Fibroblast of skin of left biceps (primary cell): ENCODE measurements around the gene TMPRSS15.
A peak's percentile ranks its signal among the peaks of the same experiment; 100 is the strongest.

Source experiments
- DNase-seq, 2 experiments: peaks; one replicate each; pipeline ENCODE4 v3.0.0-alpha.2; 2013; ENCODE audit warnings: low read depth in 2 of 2

TMPRSS15 gene

GRCh38 chr21:18349468-18349867 is 54.1 kb downstream of the TMPRSS15 start:
- DNase-seq = no peak

GRCh38 chr21:18340387-18340942 is 63.1 kb downstream of the TMPRSS15 start:
- peak; percentile 36 to 40 for DNase-seq

GRCh38 chr21:18335651-18336236 is 67.8 kb downstream of the TMPRSS15 start:
- no peak for DNase-seq

DNA sequence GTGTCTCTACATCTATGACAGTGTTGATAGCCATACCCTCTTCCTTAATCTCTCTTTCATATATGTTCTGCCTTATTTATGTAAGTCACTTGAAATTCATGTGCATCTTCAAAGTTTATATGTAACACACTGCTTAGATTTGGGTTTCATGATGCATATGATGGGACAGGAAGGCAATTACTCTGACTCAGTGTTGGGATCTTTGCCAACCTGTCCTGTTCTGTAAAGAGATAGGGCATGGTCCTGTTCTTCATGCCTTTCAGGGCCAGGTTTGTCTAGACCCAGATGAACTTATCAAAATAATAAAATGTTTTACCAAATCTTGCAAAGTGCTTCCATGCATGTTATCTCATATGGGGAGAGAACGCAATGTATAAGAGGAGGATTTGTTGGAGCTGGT is 69.5 kb downstream of the TMPRSS15 start:
- DNase-seq = no peak

GRCh38 chr21:18318156-18318555 is 85.4 kb downstream of the TMPRSS15 start:
- no peak for DNase-seq

- DNase-seq = no peak
Observed at GRCh38 chr21:18298228-18298627, 105.4 kb downstream of the TMPRSS15 start.

DNA sequence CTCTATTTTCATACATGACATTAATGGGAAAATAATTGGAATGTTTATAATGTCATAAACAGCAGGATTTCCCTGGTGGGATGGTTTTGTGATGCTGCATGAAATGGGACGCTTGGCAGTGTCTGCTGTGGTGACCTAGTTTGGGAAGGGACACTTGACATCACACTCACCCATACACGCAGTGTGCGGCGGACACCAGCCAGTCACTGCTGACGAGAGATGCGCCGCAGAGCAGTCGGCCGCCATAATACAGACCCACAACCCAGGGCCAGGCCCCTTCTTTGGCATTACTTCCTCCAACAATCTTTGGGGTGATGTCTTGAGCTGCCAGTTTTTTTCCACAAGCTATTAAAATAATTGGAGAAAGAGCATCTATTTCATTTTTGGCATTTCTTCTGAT is 109.5 kb downstream of the TMPRSS15 start:
- DNase-seq = no peak

- DNase-seq = no peak
Observed at GRCh38 chr21:18289876-18290275, 113.7 kb downstream of the TMPRSS15 start.

DNA sequence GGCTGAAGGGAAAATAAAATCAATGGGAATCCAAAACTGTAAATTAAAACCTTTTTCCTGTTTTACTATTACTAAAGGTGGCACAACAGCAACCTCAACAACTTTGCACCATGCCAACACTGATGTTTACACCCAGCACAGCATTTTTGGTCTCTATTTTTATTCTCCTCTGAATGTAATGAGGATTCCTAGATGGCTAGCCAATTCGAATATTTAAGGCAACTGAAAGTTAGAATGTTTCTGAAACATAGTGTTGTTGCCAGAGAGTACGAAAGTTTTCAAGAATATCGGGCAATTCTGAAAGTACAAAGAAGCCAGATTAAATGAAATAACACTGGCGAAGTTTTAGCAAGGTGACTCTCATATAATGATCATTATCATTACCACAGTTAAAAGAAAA is 118.2 kb downstream of the TMPRSS15 start:
- DNase-seq = no peak

GRCh38 chr21:18275781-18276180 is 127.8 kb downstream of the TMPRSS15 start:
- no peak for DNase-seq

DNA sequence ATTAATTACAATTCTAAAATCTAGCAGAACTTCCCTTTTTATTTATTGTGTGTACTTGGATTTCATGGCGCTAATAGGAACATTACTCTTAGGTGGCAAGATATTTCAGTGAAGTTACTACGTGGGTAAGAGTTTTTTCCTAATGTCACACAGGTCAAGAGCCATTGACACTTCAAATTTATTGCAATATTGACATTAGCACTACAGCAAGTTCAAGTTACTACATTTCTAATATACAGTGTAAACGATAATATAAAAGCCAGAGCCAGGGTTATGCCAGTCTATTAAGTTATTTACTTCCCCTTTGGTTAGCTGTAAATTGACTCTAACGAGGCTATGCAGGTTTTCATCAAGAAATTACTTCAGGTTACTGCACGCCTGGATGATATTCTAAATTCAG is 129.2 kb downstream of the TMPRSS15 start:
- no peak for DNase-seq

GRCh38 chr21:18273400-18273799 is 130.2 kb downstream of the TMPRSS15 start:
- no peak for DNase-seq

- no peak for DNase-seq
Observed at GRCh38 chr21:18269856-18270255, 133.7 kb downstream of the TMPRSS15 start.

DNA sequence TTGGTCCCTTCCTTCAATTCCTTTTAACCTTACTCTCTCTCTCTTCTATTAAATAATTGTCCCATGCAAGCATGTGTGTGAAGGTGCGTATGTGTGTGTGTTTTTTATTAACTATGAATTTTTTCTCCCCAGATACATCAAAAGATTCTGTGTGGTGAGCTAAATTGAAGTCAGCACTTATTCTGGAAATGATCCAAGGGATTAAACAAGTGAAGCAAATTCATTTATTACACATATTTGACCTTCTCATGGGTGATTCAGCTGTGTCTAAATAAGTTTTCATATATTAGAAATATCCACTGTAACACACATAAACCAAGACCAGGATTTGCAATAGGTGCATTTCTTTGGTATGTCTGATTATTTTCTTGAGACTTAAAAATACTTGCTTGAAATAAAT is 134.7 kb downstream of the TMPRSS15 start:
- DNase-seq = no peak

- DNase-seq = no peak
Observed at GRCh38 chr21:18267496-18267895, 136.1 kb downstream of the TMPRSS15 start.

DNA sequence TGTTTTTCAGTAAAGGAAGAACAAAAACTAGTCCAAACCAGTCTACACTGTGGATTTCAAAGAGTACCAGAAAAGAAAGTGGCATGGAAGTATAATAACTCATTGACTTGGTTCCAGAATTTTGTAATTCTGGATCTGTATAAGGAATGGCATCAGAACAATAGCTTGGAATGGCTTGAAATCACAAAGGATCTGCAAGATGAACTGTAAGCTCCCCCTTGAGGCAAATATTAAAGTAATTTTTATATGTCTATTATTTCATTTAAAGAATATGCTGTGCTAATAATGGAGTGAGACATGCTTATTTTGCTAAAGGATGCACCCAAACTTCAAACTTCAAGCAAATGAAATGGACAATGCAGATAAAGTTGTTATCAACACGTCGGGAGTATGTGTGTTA is 137.6 kb downstream of the TMPRSS15 start:
- DNase-seq = no peak

GRCh38 chr21:18253799-18254198 is 149.8 kb downstream of the TMPRSS15 start:
- no peak for DNase-seq

DNA sequence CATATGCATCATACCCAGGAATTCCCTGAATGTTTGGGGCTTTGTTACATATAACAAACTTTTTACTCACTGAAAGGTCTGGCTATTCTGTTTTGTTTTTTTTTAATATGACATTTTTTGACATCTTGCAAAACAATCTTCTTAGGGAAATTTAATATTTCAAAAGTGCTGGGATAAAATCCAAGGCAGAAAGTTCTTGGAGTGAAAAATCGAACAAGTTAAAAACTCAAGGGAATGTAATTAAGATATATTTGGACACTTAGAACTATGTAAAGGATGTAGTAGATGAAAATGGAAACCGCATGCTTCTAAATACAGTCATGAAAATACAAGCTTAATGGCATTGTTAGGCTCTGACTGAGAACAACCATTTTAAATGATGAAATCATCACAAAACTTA is 150.4 kb downstream of the TMPRSS15 start:
- peak; percentile 51 to 55 for DNase-seq

DNA sequence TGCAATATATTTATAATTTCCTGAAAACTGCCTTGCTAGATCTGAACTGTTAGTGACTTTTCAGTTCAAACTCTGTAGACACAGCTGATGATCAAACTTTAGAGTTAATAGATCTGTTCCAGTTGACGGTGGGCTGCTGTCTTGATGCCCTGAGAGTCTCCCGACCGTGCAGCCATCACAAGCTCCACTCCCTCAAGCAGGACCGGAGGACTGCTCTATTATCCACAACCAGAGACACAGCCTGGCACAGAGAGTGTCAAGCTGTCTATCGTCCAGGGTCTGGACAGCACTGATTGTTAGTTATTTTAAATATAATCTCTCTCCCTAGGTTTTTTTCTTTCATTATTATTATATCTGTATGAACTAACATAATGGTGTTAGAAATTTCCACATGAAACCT is 150.9 kb downstream of the TMPRSS15 start:
- DNase-seq = no peak

DNA sequence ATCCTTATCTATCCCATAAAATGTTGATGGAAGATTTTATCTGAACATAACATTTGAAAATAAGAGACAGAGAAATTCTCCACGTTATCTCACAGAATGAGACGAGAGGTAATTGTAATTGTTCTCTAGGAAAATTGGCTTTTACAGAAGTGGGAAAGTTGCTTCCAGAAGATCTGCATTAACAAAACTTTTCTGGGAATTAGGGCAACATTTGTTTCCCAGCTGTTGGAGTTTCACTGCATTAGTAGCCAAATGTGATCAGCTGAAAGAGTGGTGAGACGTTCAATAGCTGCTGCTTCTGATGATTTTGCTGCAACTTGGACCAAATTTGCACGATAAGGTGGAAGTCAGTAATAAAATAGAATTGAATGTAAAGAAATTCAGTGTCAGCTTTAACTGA is 151.3 kb downstream of the TMPRSS15 start:
- DNase-seq = no peak

- no peak for DNase-seq
Observed at GRCh38 chr21:18251065-18251464, 152.5 kb downstream of the TMPRSS15 start.

GRCh38 chr21:18249672-18250071 is 153.9 kb downstream of the TMPRSS15 start:
- no peak for DNase-seq

DNA sequence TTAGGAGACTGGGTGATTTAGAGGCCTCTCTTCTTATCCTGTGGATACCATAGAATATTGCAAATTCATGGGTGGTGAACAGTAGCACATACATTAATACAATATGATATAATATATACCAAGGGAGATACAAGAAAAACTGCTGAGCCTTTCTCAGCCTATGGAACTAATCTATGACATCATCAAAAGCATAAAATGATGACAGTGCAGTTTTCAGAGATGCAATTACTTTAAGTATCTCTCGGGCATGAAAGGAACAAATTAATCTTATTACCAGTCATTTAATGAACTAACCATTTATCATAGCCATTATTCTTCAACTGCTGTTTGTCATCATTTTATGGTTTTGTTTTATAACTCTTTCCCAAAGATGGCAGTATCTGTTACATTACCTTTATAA is 155.4 kb downstream of the TMPRSS15 start:
- no peak for DNase-seq

GRCh38 chr21:18245464-18245967 is 158.1 kb downstream of the TMPRSS15 start:
- DNase-seq = no peak
